ENCODE results near the gene ALPL.

Gene ALPL

GRCh38 chr1:21579791-21580190 lies 70.6 kb downstream of the ALPL start:
- H3K36me3 ChIP-seq (ENCODE audit: insufficient read depth, insufficient read length, low read length), result no peaks in the 10 kb centered on the region
- H3K4me1 ChIP-seq (ENCODE audit: insufficient read depth, insufficient read length), result peaks cover 6% of the 10 kb centered on the region
- H3K9me3 ChIP-seq (ENCODE audit: insufficient read depth, low read length), result no peaks in the 10 kb centered on the region
- H3K9ac ChIP-seq (ENCODE audit: insufficient read length, low read depth), result no peak overlapping the region
- TF ChIP-seq SUZ12 (IDR thresholded peaks at IDR 0.05; ENCODE audit: extremely low read depth, insufficient read depth, insufficient read length) (no peak), YY1 (IDR thresholded peaks at IDR 0.05; ENCODE audit: insufficient read depth, insufficient read length) (no peak), ZNF274 (IDR thresholded peaks at IDR 0.05; ENCODE audit: low read depth, low read length) (no peak)
- no peak for DNase-seq (ENCODE audit: low read depth, low spot score)
- no peaks in the 10 kb centered on the region for H3K27me3 ChIP-seq (ENCODE audit: insufficient read depth, insufficient read length)
- no peak overlapping the region for H3K4me3 ChIP-seq (ENCODE audit: insufficient read length, low read depth)

GRCh38 chr1:21584096-21584495 lies 74.9 kb downstream of the ALPL start:
- H3K9me3 ChIP-seq (ENCODE audit: insufficient read depth, low read length), result no peaks in the 10 kb centered on the region
- H3K27me3 ChIP-seq (ENCODE audit: insufficient read depth, insufficient read length), result peaks cover 8% of the 10 kb centered on the region
- H3K36me3 ChIP-seq (ENCODE audit: insufficient read depth, insufficient read length, low read length), result no peaks in the 10 kb centered on the region
- TF ChIP-seq YY1 (IDR thresholded peaks at IDR 0.05; ENCODE audit: insufficient read depth, insufficient read length) (no peak), SUZ12 (IDR thresholded peaks at IDR 0.05; ENCODE audit: extremely low read depth, insufficient read depth, insufficient read length) (no peak), ZNF274 (IDR thresholded peaks at IDR 0.05; ENCODE audit: low read depth, low read length) (no peak)
- no peak overlapping the region for H3K9ac ChIP-seq (ENCODE audit: insufficient read length, low read depth)
- H3K4me1 ChIP-seq (ENCODE audit: insufficient read depth, insufficient read length), result peaks cover 13% of the 10 kb centered on the region
- DNase-seq (ENCODE audit: low read depth, low spot score), result no peak
- H3K4me3 ChIP-seq (ENCODE audit: insufficient read length, low read depth), result no peak overlapping the region

- no peak for DNase-seq (ENCODE audit: low read depth, low spot score)
- no peak overlapping the region for H3K4me3 ChIP-seq (ENCODE audit: insufficient read length, low read depth)
- peaks cover 8% of the 10 kb centered on the region for H3K27me3 ChIP-seq (ENCODE audit: insufficient read depth, insufficient read length)
- no peaks in the 10 kb centered on the region for H3K9me3 ChIP-seq (ENCODE audit: insufficient read depth, low read length)
- H3K36me3 ChIP-seq (ENCODE audit: insufficient read depth, insufficient read length, low read length), result no peaks in the 10 kb centered on the region
- peaks cover 13% of the 10 kb centered on the region for H3K4me1 ChIP-seq (ENCODE audit: insufficient read depth, insufficient read length)
- H3K9ac ChIP-seq (ENCODE audit: insufficient read length, low read depth), result no peak overlapping the region
- TF ChIP-seq SUZ12 (IDR thresholded peaks at IDR 0.05; ENCODE audit: extremely low read depth, insufficient read depth, insufficient read length), result no peak
- no peak for TF ChIP-seq ZNF274 (IDR thresholded peaks at IDR 0.05; ENCODE audit: low read depth, low read length)
- TF ChIP-seq YY1 (IDR thresholded peaks at IDR 0.05; ENCODE audit: insufficient read depth, insufficient read length), result no peak
These were observed 75.8 kb downstream of the ALPL start for GRCh38 chr1:21585037-21585436.

GRCh38 chr1:21586222-21586621 lies 77.0 kb downstream of the ALPL start:
- no peak overlapping the region for H3K4me3 ChIP-seq (ENCODE audit: insufficient read length, low read depth)
- H3K27me3 ChIP-seq (ENCODE audit: insufficient read depth, insufficient read length), result peaks cover 8% of the 10 kb centered on the region
- no peak for TF ChIP-seq SUZ12 (IDR thresholded peaks at IDR 0.05; ENCODE audit: extremely low read depth, insufficient read depth, insufficient read length)
- no peak for TF ChIP-seq ZNF274 (IDR thresholded peaks at IDR 0.05; ENCODE audit: low read depth, low read length)
- no peak for TF ChIP-seq YY1 (IDR thresholded peaks at IDR 0.05; ENCODE audit: insufficient read depth, insufficient read length)
- no peaks in the 10 kb centered on the region for H3K36me3 ChIP-seq (ENCODE audit: insufficient read depth, insufficient read length, low read length)
- peak overlapping the region; percentile 21 for H3K9ac ChIP-seq (ENCODE audit: insufficient read length, low read depth)
- H3K9me3 ChIP-seq (ENCODE audit: insufficient read depth, low read length), result no peaks in the 10 kb centered on the region
- DNase-seq (ENCODE audit: low read depth, low spot score), result no peak
- peaks cover 20% of the 10 kb centered on the region for H3K4me1 ChIP-seq (ENCODE audit: insufficient read depth, insufficient read length)

- H3K9ac ChIP-seq (ENCODE audit: insufficient read length, low read depth), result peak overlapping the region; percentile 61
- H3K4me3 ChIP-seq (ENCODE audit: insufficient read length, low read depth), result no peak overlapping the region
- DNase-seq (ENCODE audit: low read depth, low spot score), result no peak
- H3K4me1 ChIP-seq (ENCODE audit: insufficient read depth, insufficient read length), result peaks cover 26% of the 10 kb centered on the region
- H3K36me3 ChIP-seq (ENCODE audit: insufficient read depth, insufficient read length, low read length), result no peaks in the 10 kb centered on the region
- H3K9me3 ChIP-seq (ENCODE audit: insufficient read depth, low read length), result no peaks in the 10 kb centered on the region
- H3K27me3 ChIP-seq (ENCODE audit: insufficient read depth, insufficient read length), result peaks cover 8% of the 10 kb centered on the region
- TF ChIP-seq SUZ12 (IDR thresholded peaks at IDR 0.05; ENCODE audit: extremely low read depth, insufficient read depth, insufficient read length), result no peak
- TF ChIP-seq YY1 (IDR thresholded peaks at IDR 0.05; ENCODE audit: insufficient read depth, insufficient read length), result no peak
- no peak for TF ChIP-seq ZNF274 (IDR thresholded peaks at IDR 0.05; ENCODE audit: low read depth, low read length)
These were observed 77.8 kb downstream of the ALPL start for GRCh38 chr1:21586846-21587601.

- Histone ChIP-seq H3K27me3 (ENCODE audit: insufficient read depth, insufficient read length) (peaks cover 8% of the 10 kb centered on the region), H3K36me3 (ENCODE audit: insufficient read depth, insufficient read length, low read length) (no peaks in the 10 kb centered on the region), H3K9me3 (ENCODE audit: insufficient read depth, low read length) (no peaks in the 10 kb centered on the region), H3K9ac (ENCODE audit: insufficient read length, low read depth) (no peak overlapping the region), H3K4me3 (ENCODE audit: insufficient read length, low read depth) (no peak overlapping the region), H3K4me1 (ENCODE audit: insufficient read depth, insufficient read length) (peaks cover 27% of the 10 kb centered on the region)
- DNase-seq (ENCODE audit: low read depth, low spot score), result no peak
- TF ChIP-seq SUZ12 (IDR thresholded peaks at IDR 0.05; ENCODE audit: extremely low read depth, insufficient read depth, insufficient read length), result no peak
- no peak for TF ChIP-seq YY1 (IDR thresholded peaks at IDR 0.05; ENCODE audit: insufficient read depth, insufficient read length)
- no peak for TF ChIP-seq ZNF274 (IDR thresholded peaks at IDR 0.05; ENCODE audit: low read depth, low read length)
These were observed 78.4 kb downstream of the ALPL start for GRCh38 chr1:21587602-21587953.

GRCh38 chr1:21589618-21590017 lies 80.4 kb downstream of the ALPL start:
- peaks cover 8% of the 10 kb centered on the region for H3K27me3 ChIP-seq (ENCODE audit: insufficient read depth, insufficient read length)
- H3K36me3 ChIP-seq (ENCODE audit: insufficient read depth, insufficient read length, low read length), result no peaks in the 10 kb centered on the region
- H3K9me3 ChIP-seq (ENCODE audit: insufficient read depth, low read length), result no peaks in the 10 kb centered on the region
- H3K9ac ChIP-seq (ENCODE audit: insufficient read length, low read depth), result no peak overlapping the region
- no peak for TF ChIP-seq YY1 (IDR thresholded peaks at IDR 0.05; ENCODE audit: insufficient read depth, insufficient read length)
- no peak for TF ChIP-seq SUZ12 (IDR thresholded peaks at IDR 0.05; ENCODE audit: extremely low read depth, insufficient read depth, insufficient read length)
- TF ChIP-seq ZNF274 (IDR thresholded peaks at IDR 0.05; ENCODE audit: low read depth, low read length), result no peak
- H3K4me1 ChIP-seq (ENCODE audit: insufficient read depth, insufficient read length), result peaks cover 32% of the 10 kb centered on the region
- H3K4me3 ChIP-seq (ENCODE audit: insufficient read length, low read depth), result no peak overlapping the region
- no peak for DNase-seq (ENCODE audit: low read depth, low spot score)
